HEK293T (cell line): ENCODE data around the gene PARP3.
"Not testable (repeated sequence)": the region's sequence is repeated elsewhere in the genome, so short reads cannot be mapped to it uniquely, and the experiment has no call there.

ENCODE experiments used
- CTCF ChIA-PET: fragments of 350-600 bp; formaldehyde crosslinking; extraction: SDS; loops from one replicate; lab custom pipeline; 2021; ENCODE audit warnings: antibody characterized with exemption, inconsistent platforms; lab: Yijun Ruan, JAX
- POLR2A ChIA-PET: fragments of 350-600 bp; formaldehyde crosslinking; extraction: SDS; loops from one replicate; lab custom pipeline; 2020; ENCODE audit warnings: antibody characterized with exemption, inconsistent platforms; lab: Yijun Ruan, JAX
- DNase-seq: peaks from one replicate; pipeline ENCODE4 v3.0.0; 2012; ENCODE audit warnings: mixed read lengths; ENCODE audit errors: extremely low spot score
- ARNT ChIP-seq: fragments of 450-650 bp; IDR thresholded peaks from 2 replicates; pipeline ENCODE4 v1.6.1; 2017; ENCODE audit warnings: mild to moderate bottlenecking
- BHLHE40 ChIP-seq: fragments of 450-650 bp; IDR thresholded peaks from 2 replicates; pipeline ENCODE4 v1.6.1; 2016; ENCODE audit warnings: mild to moderate bottlenecking, moderate library complexity, borderline replicate concordance
- CTBP1 ChIP-seq: fragments of 450-650 bp; IDR thresholded peaks from 2 replicates; pipeline ENCODE4 v1.6.1; 2016; ENCODE audit warnings: borderline replicate concordance
- ELF4 ChIP-seq: fragments of 450-650 bp; IDR thresholded peaks from 2 replicates; pipeline ENCODE4 v1.6.1; 2017; ENCODE audit warnings: antibody characterized with exemption
- FOXA1 ChIP-seq: fragments of 450-650 bp; IDR thresholded peaks from 2 replicates; pipeline ENCODE4 v1.6.1; 2016; ENCODE audit warnings: mild to moderate bottlenecking
- FOXK2 ChIP-seq: fragments of 450-650 bp; IDR thresholded peaks from 2 replicates; pipeline ENCODE4 v1.6.1; 2016; ENCODE audit warnings: mild to moderate bottlenecking
- FOXM1 ChIP-seq: fragments of 450-650 bp; IDR thresholded peaks from 2 replicates; pipeline ENCODE4 v1.6.1; 2017; ENCODE audit warnings: mild to moderate bottlenecking, borderline replicate concordance
- HDGF ChIP-seq: fragments of 450-650 bp; IDR thresholded peaks from 2 replicates; pipeline ENCODE4 v1.6.1; 2017; ENCODE audit warnings: antibody characterized with exemption, borderline replicate concordance
- L3MBTL2 ChIP-seq: fragments of 450-650 bp; conservative IDR thresholded peaks from 2 replicates; pipeline ENCODE4 v1.6.1; 2016; ENCODE audit warnings: mild to moderate bottlenecking
- LEF1 ChIP-seq: fragments of 450-650 bp; IDR thresholded peaks from 2 replicates; pipeline ENCODE4 v1.6.1; 2017; ENCODE audit warnings: mild to moderate bottlenecking, borderline replicate concordance
- NFRKB ChIP-seq: fragments of 450-650 bp; IDR thresholded peaks from 2 replicates; pipeline ENCODE4 v1.6.1; 2016; ENCODE audit warnings: mild to moderate bottlenecking, moderate library complexity
- SP1 ChIP-seq: fragments of 450-650 bp; IDR thresholded peaks from 2 replicates; pipeline ENCODE4 v1.6.1; 2017
- SUZ12 ChIP-seq: fragments of 450-650 bp; IDR thresholded peaks from 2 replicates; pipeline ENCODE4 v1.6.1; 2016; ENCODE audit warnings: mild to moderate bottlenecking
- TARDBP ChIP-seq: fragments of 450-650 bp; IDR thresholded peaks from 2 replicates; pipeline ENCODE4 v1.6.1; 2016
- ZNF384 ChIP-seq: fragments of 450-650 bp; IDR thresholded peaks from 2 replicates; pipeline ENCODE4 v1.6.1; 2016
- TF ChIP-seq, protein P1 (sequence below): fragments of 450-650 bp; IDR thresholded peaks from 2 replicates; pipeline ENCODE4 v1.6.1; 2016

Gene PARP3

GRCh38 chr3:51904034-51904823 is 37.9 kb upstream of the PARP3 start:
- DNase-seq: no peak
- ChIA-PET CTCF (no interaction called here), POLR2A (no interaction called here)
- TF ChIP-seq L3MBTL2: no peak
- no peak for TF ChIP-seq SP1
- TF ChIP-seq CTBP1: no peak
- no peak for TF ChIP-seq BHLHE40

GRCh38 chr3:51908026-51908425 is 34.1 kb upstream of the PARP3 start:
- ChIA-PET POLR2A (no interaction called here), CTCF (no interaction called here)
- TF ChIP-seq CTBP1: no peak
- TF ChIP-seq FOXK2: no peak
- TF ChIP-seq BHLHE40: no peak
- no peak for TF ChIP-seq TARDBP
- TF ChIP-seq, protein P1, sequence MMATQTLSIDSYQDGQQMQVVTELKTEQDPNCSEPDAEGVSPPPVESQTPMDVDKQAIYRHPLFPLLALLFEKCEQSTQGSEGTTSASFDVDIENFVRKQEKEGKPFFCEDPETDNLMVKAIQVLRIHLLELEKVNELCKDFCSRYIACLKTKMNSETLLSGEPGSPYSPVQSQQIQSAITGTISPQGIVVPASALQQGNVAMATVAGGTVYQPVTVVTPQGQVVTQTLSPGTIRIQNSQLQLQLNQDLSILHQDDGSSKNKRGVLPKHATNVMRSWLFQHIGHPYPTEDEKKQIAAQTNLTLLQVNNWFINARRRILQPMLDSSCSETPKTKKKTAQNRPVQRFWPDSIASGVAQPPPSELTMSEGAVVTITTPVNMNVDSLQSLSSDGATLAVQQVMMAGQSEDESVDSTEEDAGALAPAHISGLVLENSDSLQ: no peak
- no peak for TF ChIP-seq ELF4
- no peak for TF ChIP-seq ARNT
- no peak for TF ChIP-seq HDGF
- TF ChIP-seq SUZ12: no peak
- TF ChIP-seq SP1: no peak
- no peak for TF ChIP-seq LEF1
- TF ChIP-seq ZNF384: no peak
- TF ChIP-seq L3MBTL2: no peak
- no peak for TF ChIP-seq NFRKB
- TF ChIP-seq FOXA1: no peak
- DNase-seq: no peak

DNA sequence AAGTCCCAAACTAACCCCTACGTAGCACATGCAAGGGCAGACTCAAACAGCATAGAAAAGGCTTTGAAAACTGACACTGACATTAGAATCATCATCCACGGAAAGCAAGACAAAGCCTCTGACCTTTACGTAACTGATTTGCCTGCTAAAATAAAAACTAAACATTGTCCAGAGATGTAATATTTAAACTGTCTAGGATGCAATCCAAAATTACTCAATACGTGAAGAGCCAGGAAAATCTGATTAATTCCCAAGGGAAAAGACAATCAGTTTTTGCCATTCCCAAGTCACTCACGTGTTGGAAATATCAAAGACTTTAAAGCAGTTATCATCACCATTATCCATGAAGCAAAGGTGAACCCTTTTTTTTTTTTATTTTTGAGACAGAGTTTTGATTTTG is 25.7 kb upstream of the PARP3 start:
- TF ChIP-seq FOXK2: no peak
- TF ChIP-seq TARDBP: no peak
- TF ChIP-seq FOXA1: no peak
- no peak for TF ChIP-seq ZNF384
- TF ChIP-seq LEF1: no peak
- no peak for TF ChIP-seq FOXM1
- TF ChIP-seq SUZ12: no peak
- no peak for TF ChIP-seq ARNT
- no peak for TF ChIP-seq L3MBTL2
- TF ChIP-seq BHLHE40: no peak
- TF ChIP-seq SP1: no peak
- no peak for TF ChIP-seq ELF4
- TF ChIP-seq NFRKB: no peak
- no peak for TF ChIP-seq HDGF
- no peak for TF ChIP-seq CTBP1
- CTCF ChIA-PET: no interaction called here
- POLR2A ChIA-PET: no interaction called here
- DNase-seq: no peak

DNA sequence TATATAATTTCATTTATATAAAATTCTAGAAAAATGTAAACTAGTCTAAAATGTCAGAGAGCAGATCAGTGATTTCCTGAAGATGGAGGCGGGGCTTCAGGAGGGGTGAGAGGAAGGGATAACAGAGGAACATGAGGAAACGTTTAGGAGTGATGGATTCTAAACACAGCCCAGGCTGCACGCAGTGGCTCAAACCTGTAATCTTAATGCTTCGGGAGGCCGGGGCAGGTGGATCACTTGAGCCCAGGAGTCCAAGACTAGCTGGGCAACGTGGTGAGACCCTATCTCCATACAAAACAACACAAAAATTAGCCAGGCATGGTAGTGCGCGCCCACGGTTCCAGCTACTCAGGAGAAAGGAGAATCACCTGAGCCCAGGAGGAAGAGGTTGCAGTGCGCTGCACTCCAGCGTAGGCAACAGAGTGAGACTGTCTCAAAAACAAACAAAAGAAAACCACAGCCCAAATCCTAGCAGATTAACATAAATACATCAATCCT is 21.0 kb upstream of the PARP3 start:
- POLR2A ChIA-PET: no interaction called here
- no peak for DNase-seq
- TF ChIP-seq LEF1 (no peak), NFRKB (no peak), HDGF (no peak), ZNF384 (no peak), CTBP1 (no peak), SP1 (no peak), FOXM1 (no peak), TARDBP (no peak), L3MBTL2 (no peak), FOXK2 (no peak)
- CTCF ChIA-PET: no interaction called here

DNA sequence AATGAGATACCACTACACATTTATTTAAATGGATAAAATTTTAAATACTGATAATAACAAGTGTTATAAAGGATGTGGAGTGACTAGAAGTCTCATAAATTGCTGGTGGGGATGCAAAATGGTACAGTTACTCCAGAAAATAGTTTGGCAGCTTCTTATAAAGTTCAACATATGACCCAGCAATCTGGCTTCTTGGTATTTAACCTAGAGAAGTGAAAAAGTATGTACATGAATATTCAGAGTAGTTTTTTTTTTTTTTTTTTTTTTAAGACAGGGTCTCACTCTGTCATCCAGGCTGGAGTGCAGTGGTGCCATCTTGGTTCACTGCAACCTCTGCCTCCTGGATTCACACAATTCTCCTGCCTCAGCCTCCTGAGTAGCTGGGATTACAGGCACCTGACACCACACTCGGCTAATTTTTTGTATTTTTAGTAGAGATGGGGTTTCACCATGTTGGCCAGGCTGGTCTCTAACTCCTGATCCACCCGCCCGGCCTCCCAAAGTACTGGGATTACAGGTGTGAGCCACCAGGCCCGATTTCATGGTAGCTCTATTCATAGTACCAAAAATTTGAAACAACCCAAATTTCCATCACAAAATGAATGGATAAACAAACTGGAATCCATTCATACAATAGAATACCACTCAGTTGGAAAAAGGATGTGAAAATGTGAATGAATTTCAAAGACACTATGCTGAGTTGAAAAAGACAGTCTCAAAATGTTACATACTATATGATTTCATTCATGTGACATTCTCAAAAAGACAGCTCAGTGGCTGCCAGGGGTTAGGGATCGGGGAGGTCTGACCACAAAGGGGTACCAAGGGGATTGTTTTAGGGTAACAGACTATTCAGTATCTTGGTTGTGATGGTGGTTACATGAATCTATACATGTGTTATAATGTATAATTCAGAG is 14.8 kb upstream of the PARP3 start:
- ChIA-PET POLR2A (no interaction called here), CTCF (no interaction called here)

DNA sequence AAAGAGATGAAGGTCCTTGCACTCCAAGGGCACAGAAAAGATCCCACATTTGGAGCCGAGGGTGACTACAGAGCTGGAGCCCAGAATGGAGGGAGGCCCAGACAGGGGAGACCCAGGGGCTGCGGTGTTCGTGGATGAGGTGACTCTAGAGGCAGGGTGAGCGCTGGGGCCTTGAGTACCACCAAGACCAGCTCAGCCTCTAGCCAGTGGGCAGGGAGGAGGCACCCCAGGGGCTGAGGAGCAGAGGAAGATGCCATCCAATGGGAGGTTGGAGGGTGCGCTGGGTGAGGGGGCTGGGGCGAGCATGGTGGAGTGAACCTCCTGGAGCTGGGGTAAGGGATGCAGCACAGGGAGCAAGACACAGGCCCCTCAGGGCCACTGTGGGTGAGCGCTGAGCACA is 13.7 kb upstream of the PARP3 start:
- POLR2A ChIA-PET: no interaction called here
- no peak for DNase-seq
- CTCF ChIA-PET: no interaction called here
- TF ChIP-seq, protein P1: no peak
- no peak for TF ChIP-seq BHLHE40
- no peak for TF ChIP-seq LEF1
- no peak for TF ChIP-seq SUZ12
- no peak for TF ChIP-seq FOXK2
- TF ChIP-seq NFRKB: no peak
- TF ChIP-seq CTBP1: no peak

More for the DNA sequence above, 14.8 kb upstream of the PARP3 start:
- no peak for TF ChIP-seq ELF4
- DNase-seq: no peak

DNA sequence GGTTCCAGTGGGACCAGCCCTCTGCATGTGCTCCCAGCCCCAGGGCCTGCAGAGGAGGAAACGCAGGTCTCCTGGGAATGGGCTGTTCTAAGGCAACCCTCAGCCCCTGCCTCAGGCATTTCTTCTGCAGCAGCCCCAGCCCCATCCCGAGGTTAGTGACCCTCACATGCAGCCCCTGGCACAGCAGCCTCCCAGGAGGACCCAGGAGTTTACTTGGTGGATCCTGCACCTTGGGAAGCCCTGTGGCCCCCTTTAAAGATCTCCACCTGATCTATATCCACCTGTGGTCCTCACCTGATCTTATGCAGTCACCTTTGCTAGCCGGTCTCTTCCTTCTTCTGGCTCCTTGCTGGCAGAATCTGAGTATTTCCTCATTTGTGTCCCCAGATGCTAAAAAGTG is 13.2 kb upstream of the PARP3 start:
- DNase-seq, POLR2A ChIA-PET, CTCF ChIA-PET: not testable (repeated sequence)
